Lower lobe of right lung (tissue), 2 donors: Measurements from ENCODE around the gene NCBP3. TPM values are rescaled to one million over a fixed set of nuclear protein-coding genes. Genes with fewer than 3 reads are reported as not detected.

Experiments
- ATAC-seq, 2 donors: fragments of 200-7000 bp; cut with Tn5 transposase; one replicate each; pipeline ENCODE4 v1.9.1; 2020 to 2022; ENCODE audit warnings: mild to moderate bottlenecking in 2 of 2, moderate library complexity in 2 of 2
- DNase-seq: peaks from one replicate; pipeline ENCODE4 v3.0.0-alpha.2; 2020
- H3K27ac ChIP-seq: fragments of 200-600 bp; one replicate; pipeline ENCODE4 v1.8.0; 2022
- H3K27me3 ChIP-seq: fragments of 200-600 bp; one replicate; pipeline ENCODE4 v1.8.0; 2022; ENCODE audit warnings: low read depth
- H3K36me3 ChIP-seq: fragments of 200-600 bp; one replicate; pipeline ENCODE4 v1.8.0; 2022; ENCODE audit warnings: mild to moderate bottlenecking
- H3K4me1 ChIP-seq: fragments of 200-600 bp; one replicate; pipeline ENCODE4 v1.8.0; 2022
- H3K4me3 ChIP-seq: fragments of 200-600 bp; one replicate; pipeline ENCODE4 v1.8.0; 2022; ENCODE audit warnings: mild to moderate bottlenecking
- H3K9me3 ChIP-seq: fragments of 200-600 bp; one replicate; pipeline ENCODE4 v1.8.0; 2022
- intact Hi-C: fragments of 100-400 bp; cut with DNase I; formaldehyde crosslinking; loops from one replicate; pipeline ENCODE4 v1.11.0; 2022
- total RNA-seq: library from RNA; stranded (reverse); fragmentation: NEBNext Ultra II Directional; extraction: Animal tissue kit (Norgen Biotek cat#: 25700); gene quantifications from one replicate; pipeline ENCODE4 v1.2.1, GENCODE V29; 2021
- TF ChIP-seq, protein P1 (sequence below): fragments of 200-600 bp; IDR thresholded peaks from one replicate; pipeline ENCODE4 v1.8.0; 2022; ENCODE audit warnings: antibody characterized with exemption, mild to moderate bottlenecking
- donor health status: DM: no; HTN: yes; CAD: no; lungs with severe emphysema.

NCBP3 gene
- total RNA-seq, 1 donor from 2014 or later: 40.3 TPM

DNA sequence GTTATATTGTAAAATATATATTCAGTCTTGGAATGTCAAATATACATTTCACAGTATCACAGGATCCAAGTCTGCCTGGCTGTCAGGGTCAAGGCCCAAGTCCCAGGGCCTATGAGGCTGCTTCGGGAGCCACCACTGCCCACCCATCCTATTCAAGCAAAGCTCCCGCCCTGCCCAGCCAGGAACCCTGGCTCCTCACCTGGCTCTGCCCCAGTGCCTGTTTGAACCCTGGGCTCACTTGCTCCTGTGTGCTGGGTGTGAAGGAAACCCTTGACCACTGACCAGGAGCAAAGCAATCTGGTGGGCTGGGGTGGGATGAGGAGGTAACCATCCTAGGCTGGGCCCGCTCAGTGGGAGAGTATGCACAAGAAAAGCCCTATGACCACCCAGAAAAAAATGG is 72.1 kb downstream of the NCBP3 start:
- Histone ChIP-seq H3K27ac (no peak overlapping the region), H3K27me3 (no peaks in the 10 kb centered on the region), H3K4me1 (no peaks in the 10 kb centered on the region), H3K36me3 (no peaks in the 10 kb centered on the region), H3K4me3 (no peak overlapping the region), H3K9me3 (no peaks in the 10 kb centered on the region)
- TF ChIP-seq, protein P1, sequence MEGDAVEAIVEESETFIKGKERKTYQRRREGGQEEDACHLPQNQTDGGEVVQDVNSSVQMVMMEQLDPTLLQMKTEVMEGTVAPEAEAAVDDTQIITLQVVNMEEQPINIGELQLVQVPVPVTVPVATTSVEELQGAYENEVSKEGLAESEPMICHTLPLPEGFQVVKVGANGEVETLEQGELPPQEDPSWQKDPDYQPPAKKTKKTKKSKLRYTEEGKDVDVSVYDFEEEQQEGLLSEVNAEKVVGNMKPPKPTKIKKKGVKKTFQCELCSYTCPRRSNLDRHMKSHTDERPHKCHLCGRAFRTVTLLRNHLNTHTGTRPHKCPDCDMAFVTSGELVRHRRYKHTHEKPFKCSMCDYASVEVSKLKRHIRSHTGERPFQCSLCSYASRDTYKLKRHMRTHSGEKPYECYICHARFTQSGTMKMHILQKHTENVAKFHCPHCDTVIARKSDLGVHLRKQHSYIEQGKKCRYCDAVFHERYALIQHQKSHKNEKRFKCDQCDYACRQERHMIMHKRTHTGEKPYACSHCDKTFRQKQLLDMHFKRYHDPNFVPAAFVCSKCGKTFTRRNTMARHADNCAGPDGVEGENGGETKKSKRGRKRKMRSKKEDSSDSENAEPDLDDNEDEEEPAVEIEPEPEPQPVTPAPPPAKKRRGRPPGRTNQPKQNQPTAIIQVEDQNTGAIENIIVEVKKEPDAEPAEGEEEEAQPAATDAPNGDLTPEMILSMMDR: no peak
- DNase-seq: no peak
- intact Hi-C loops: no loop called here
- ATAC-seq: no peak

DNA sequence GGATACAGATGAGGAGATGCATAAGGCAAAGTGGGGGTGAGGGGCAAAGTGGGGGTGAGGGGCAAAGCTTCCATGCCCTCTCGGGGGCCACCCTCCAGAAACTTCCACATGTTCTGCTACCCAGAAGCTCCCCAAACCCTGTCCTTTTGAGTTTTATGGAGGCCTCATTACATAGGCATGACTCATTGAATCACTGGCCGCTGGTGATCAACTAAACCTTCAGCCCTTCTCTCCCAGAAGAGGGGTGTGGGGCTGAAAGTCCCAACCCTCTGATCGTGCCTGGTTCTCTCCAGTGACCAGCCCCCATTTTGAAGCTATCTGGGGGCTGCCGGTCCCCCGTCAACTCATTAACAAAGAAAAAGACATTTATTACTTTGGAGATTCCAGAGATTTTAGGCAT is 72.5 kb downstream of the NCBP3 start:
- no peak overlapping the region for H3K4me3 ChIP-seq
- intact Hi-C loops: no loop called here
- TF ChIP-seq, protein P1: no peak
- H3K27me3 ChIP-seq: no peaks in the 10 kb centered on the region
- no peak for DNase-seq
- no peaks in the 10 kb centered on the region for H3K9me3 ChIP-seq
- ATAC-seq: no peak
- H3K4me1 ChIP-seq: no peaks in the 10 kb centered on the region
- H3K27ac ChIP-seq: no peak overlapping the region
- no peaks in the 10 kb centered on the region for H3K36me3 ChIP-seq

DNA sequence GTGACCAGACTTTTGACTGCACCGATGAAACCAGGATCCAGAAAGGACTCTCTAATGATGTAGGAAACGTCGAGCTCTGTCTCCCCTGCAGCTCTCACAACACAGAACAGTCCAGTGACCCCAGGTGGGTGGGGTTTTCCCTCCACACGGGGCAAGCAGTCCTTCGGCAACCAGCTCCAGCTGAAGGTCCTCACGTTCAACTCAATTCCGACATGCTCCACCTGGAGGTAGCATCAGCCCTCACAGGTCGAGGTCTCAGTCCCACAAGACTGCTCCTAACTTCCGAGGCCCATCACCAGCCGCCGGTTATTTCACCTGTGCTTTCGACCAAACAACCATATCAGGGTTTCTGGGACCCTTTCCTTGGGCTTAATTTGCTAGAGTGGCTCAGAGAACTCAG is 73.3 kb downstream of the NCBP3 start:
- no peak for ATAC-seq
- Histone ChIP-seq H3K4me1 (no peaks in the 10 kb centered on the region), H3K9me3 (no peaks in the 10 kb centered on the region), H3K4me3 (no peak overlapping the region), H3K27ac (no peak overlapping the region), H3K27me3 (no peaks in the 10 kb centered on the region), H3K36me3 (no peaks in the 10 kb centered on the region)
- TF ChIP-seq, protein P1: no peak
- no peak for DNase-seq
- intact Hi-C loops: no loop called here

DNA sequence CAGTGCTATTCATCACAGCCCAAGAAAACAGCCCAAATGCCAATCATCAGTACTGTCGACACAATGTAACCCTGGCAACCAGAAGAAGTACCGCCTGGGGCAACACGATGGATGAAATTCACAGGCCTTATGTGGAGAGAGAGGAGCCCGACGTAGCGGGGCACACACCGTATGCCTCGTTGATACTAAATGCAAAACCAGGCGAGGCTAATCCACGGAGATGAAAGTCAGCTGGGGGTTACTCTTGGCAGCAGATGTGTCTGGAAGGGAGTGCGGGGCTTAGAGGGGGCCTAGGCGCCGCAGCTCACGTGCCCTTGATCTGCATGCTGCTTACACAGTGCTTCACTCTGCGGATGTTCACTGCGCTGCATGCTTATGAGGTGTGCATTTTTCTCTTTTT is 74.9 kb downstream of the NCBP3 start:
- ATAC-seq: no peak
- TF ChIP-seq, protein P1: no peak
- Histone ChIP-seq H3K4me3 (no peak overlapping the region), H3K4me1 (no peaks in the 10 kb centered on the region), H3K27me3 (no peaks in the 10 kb centered on the region), H3K27ac (no peak overlapping the region), H3K9me3 (no peaks in the 10 kb centered on the region), H3K36me3 (no peaks in the 10 kb centered on the region)
- no peak for DNase-seq
- intact Hi-C loops: no loop called here

DNA sequence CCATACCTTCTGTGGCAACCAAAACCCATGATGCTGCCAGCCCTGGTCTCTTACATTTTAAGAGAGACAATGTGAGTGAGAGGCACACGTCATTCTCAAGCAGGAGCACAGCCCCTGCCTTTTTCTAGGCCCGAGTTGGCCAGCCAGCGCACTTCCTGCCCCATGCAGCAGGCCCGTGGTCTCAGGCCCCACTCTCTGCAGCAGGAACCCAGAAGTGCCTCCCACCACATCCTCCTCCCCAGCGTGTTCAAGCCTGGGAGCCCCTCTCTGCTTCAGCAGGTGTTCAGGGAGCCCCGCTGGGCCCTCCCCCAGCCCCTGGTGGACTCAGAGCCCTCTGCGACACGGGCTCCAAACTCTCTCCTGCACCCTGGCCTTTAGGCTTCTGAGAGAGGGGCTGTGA is 75.6 kb downstream of the NCBP3 start:
- Histone ChIP-seq H3K27ac (no peak overlapping the region), H3K4me3 (no peak overlapping the region), H3K36me3 (no peaks in the 10 kb centered on the region), H3K9me3 (no peaks in the 10 kb centered on the region), H3K4me1 (no peaks in the 10 kb centered on the region), H3K27me3 (no peaks in the 10 kb centered on the region)
- intact Hi-C loops: no loop called here
- TF ChIP-seq, protein P1: no peak
- ATAC-seq (peak; percentile 23 to 59), DNase-seq (peak; percentile 47)

DNA sequence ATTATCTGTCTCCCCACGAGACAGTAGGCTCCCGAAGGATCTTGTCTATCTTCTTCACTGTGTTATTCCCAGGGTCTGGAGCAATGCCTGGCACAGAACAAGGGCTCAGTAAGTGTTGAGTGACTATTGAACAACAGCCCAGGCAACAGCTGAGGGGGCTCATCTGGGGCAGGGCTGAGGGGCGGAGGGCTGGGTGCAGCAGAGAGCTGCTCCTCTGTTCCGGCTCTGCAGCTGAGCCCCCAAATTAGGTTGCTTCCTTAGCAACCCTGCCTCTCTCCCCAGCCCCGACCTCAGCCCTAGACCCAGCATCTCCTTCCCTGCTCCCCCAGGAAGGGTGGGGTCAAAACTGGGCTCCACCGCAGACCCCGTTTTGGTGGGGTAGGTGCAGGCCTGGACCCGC is 77.3 kb downstream of the NCBP3 start:
- TF ChIP-seq, protein P1: no peak
- Histone ChIP-seq H3K4me3 (no peak overlapping the region), H3K27me3 (no peaks in the 10 kb centered on the region), H3K36me3 (no peaks in the 10 kb centered on the region), H3K27ac (no peak overlapping the region), H3K9me3 (no peaks in the 10 kb centered on the region), H3K4me1 (no peaks in the 10 kb centered on the region)
- intact Hi-C loops: no loop called here
- ATAC-seq: no peak
- DNase-seq: no peak
